MCF 10A (cell line): ENCODE measurements around the gene PFN4. TPM values are rescaled to one million over a fixed set of nuclear protein-coding genes. Genes with fewer than 3 reads are reported as not detected.
"Not testable (repeated sequence)": the region's sequence is repeated elsewhere in the genome, so short reads cannot be mapped to it uniquely, and the experiment has no call there.

Experiments
- BruUV-seq: library from RNA; stranded (reverse); fragments of 400-500 nt; replicated peaks from 2 replicates; lab custom pipeline; 2021; lab: Mats Ljungman, UMichigan
- CTCF ChIA-PET: fragments of 300-600 bp; sonication (Branson Sonifier 250); formaldehyde crosslinking; extraction: SDS; loops from one replicate; lab custom pipeline; 2021; ENCODE audit warnings: antibody characterized with exemption, inconsistent platforms; lab: Yijun Ruan, JAX
- POLR2A ChIA-PET: fragments of 300-600, 350-650 bp; sonication (Branson Sonifier 250); formaldehyde crosslinking; extraction: SDS; loops from one replicate; lab custom pipeline; 2020; ENCODE audit warnings: antibody characterized with exemption, inconsistent platforms; lab: Yijun Ruan, JAX
- DNase-seq: peaks from one replicate; pipeline ENCODE4 v3.0.0-alpha.2; 2018; ENCODE audit not compliant: unreplicated experiment
- H3K27ac Mint-ChIP-seq: one replicate; pipeline ENCODE4 v1.8.0; 2022; ENCODE audit warnings: mild to moderate bottlenecking, low read depth, mixed read lengths; ENCODE audit not compliant: unreplicated experiment
- H3K27me3 Mint-ChIP-seq: one replicate; pipeline ENCODE4 v1.8.0; 2022; ENCODE audit warnings: mixed read lengths; ENCODE audit not compliant: insufficient read depth, unreplicated experiment
- H3K36me3 Mint-ChIP-seq: one replicate; pipeline ENCODE4 v1.8.0; 2022; ENCODE audit warnings: mild to moderate bottlenecking, moderate library complexity, mixed read lengths; ENCODE audit not compliant: insufficient read depth, unreplicated experiment
- H3K4me1 Mint-ChIP-seq: one replicate; pipeline ENCODE4 v1.8.0; 2022; ENCODE audit warnings: mixed read lengths; ENCODE audit not compliant: insufficient read depth, unreplicated experiment
- H3K4me3 Mint-ChIP-seq: one replicate; pipeline ENCODE4 v1.8.0; 2022; ENCODE audit warnings: mild to moderate bottlenecking, moderate library complexity, mixed read lengths; ENCODE audit not compliant: unreplicated experiment
- H3K9me3 Mint-ChIP-seq: one replicate; pipeline ENCODE4 v1.8.0; 2022; ENCODE audit warnings: mixed read lengths; ENCODE audit not compliant: unreplicated experiment
- intact Hi-C: fragments of 100-400 bp; cut with micrococcal nuclease; formaldehyde crosslinking; loops from 2 replicates; pipeline ENCODE4 v1.14.1; 2022
- total RNA-seq: library from RNA; stranded (reverse); gene quantifications from 2 replicates; pipeline ENCODE4 v1.2.3, GENCODE V29; 2022
- TF ChIP-seq, protein P1 (sequence below): fragments of 200-600 bp; IDR thresholded peaks from one replicate; pipeline ENCODE4 v1.8.0; 2022; ENCODE audit warnings: antibody characterized with exemption, mild to moderate bottlenecking; ENCODE audit not compliant: unreplicated experiment

PFN4 gene
- total RNA-seq, 1 experiment from 2014 or later: 1.8 TPM

DNA sequence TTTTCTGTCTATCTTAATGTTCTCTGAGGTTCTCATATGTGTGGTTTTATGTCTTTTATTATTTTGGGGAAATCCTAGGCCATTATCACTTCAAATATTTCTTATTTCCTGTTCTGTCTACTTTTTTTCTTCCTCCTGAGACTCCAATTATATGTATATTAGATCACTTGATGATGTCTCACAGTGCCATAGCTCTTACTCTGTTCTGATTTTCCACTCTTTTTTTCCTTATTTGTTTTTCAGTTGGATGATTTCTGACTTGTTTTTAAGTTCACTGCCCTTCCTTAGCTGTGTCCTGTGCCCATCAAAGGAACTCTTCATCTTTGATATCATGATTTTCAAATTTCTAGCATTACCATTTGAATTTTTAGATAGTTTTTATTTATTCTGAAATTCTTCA, 24.2 kb upstream of the PFN4 start:
- peaks cover 22% of the 10 kb centered on the region for H3K36me3 Mint-ChIP-seq
- ChIA-PET CTCF (interaction anchor here (0.6 kb wide), 2 partner anchors 32 to 213 kb away, joined by 3 read pairs; partner anchors contain the start of gene ITSN2), POLR2A (interaction anchor here (0.6 to 0.7 kb wide), 2 partner anchors 18 to 167 kb away, joined by 3 to 4 read pairs; no protein-coding TSS in a partner anchor)
- no peaks in the 10 kb centered on the region for H3K4me1 Mint-ChIP-seq
- intact Hi-C loops: no loop called here
- peaks cover 21% of the 10 kb centered on the region for H3K9me3 Mint-ChIP-seq
- no peak overlapping the region for H3K27ac Mint-ChIP-seq
- no peak overlapping the region for H3K4me3 Mint-ChIP-seq
- no peaks in the 10 kb centered on the region for H3K27me3 Mint-ChIP-seq
- no TSS peak for BruUV-seq
- no peak for DNase-seq
- TF ChIP-seq, protein P1, sequence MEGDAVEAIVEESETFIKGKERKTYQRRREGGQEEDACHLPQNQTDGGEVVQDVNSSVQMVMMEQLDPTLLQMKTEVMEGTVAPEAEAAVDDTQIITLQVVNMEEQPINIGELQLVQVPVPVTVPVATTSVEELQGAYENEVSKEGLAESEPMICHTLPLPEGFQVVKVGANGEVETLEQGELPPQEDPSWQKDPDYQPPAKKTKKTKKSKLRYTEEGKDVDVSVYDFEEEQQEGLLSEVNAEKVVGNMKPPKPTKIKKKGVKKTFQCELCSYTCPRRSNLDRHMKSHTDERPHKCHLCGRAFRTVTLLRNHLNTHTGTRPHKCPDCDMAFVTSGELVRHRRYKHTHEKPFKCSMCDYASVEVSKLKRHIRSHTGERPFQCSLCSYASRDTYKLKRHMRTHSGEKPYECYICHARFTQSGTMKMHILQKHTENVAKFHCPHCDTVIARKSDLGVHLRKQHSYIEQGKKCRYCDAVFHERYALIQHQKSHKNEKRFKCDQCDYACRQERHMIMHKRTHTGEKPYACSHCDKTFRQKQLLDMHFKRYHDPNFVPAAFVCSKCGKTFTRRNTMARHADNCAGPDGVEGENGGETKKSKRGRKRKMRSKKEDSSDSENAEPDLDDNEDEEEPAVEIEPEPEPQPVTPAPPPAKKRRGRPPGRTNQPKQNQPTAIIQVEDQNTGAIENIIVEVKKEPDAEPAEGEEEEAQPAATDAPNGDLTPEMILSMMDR: no peak

DNA sequence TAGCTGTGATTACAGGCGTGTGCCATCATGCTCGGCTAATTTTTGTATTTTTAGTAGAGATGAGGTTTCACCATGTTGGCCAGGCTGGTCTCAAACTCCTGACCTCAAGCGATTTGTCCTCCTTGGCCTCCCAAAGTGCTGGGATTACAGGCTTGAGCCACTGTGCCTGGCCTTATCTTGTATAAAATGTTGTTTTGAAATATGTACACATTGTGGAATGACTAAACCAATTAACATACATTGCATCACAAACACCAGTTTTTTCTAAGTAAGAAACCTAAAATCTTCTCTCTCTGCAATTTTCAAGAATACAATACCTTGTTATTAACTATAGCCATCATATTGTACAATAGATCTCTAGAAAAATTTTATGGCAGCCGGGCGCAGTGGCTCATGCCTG, 17.2 kb upstream of the PFN4 start:
- H3K36me3 Mint-ChIP-seq: peaks cover 13% of the 10 kb centered on the region
- H3K4me1 Mint-ChIP-seq, H3K27ac Mint-ChIP-seq, H3K4me3 Mint-ChIP-seq, intact Hi-C loops, H3K27me3 Mint-ChIP-seq, H3K9me3 Mint-ChIP-seq, DNase-seq, BruUV-seq: not testable (repeated sequence)
- ChIA-PET POLR2A (interaction anchor here (0.7 kb wide), 1 partner anchor 536 kb away, joined by 3 read pairs; no protein-coding TSS in a partner anchor), CTCF (interaction anchor here (0.7 kb wide), 1 partner anchor 835 kb away, joined by 4 read pairs; no protein-coding TSS in a partner anchor)

DNA sequence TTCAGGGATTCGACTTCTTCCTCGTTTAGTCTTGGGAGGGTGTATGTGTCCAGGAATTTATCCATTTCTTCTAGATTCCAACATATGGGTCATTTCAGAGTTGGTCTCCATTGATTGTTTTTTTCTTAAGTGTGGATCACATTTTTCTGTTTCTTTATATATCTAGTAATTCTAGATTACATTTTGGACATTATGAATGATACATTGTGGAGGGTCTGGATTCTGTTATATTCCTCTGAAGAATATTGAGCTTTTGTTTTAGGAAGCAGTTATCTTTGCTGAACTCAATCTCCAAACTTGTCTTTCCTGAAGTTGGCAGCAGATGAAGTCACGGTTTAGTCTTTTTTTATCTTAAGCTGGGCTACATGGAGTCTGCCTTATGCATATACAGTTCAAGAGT, 9.4 kb upstream of the PFN4 start:
- DNase-seq: no peak
- intact Hi-C loops: no loop called here
- Mint-ChIP-seq H3K9me3 (no peaks in the 10 kb centered on the region), H3K27ac (no peak overlapping the region), H3K27me3 (no peaks in the 10 kb centered on the region), H3K36me3 (peaks cover 7% of the 10 kb centered on the region), H3K4me3 (no peak overlapping the region), H3K4me1 (no peaks in the 10 kb centered on the region)
- TF ChIP-seq, protein P1: no peak
- CTCF ChIA-PET: interaction anchor here (0.8 kb wide), 1 partner anchor 58 kb away, joined by 6 read pairs; no protein-coding TSS in a partner anchor
- POLR2A ChIA-PET: no interaction called here
- no TSS peak for BruUV-seq

- ChIA-PET POLR2A (interaction anchor here (5.4 kb wide), 1 partner anchor 42 kb away, joined by 57 read pairs; the partner anchor contains the start of gene TP53I3), CTCF (interaction anchor here (0.6 kb wide), 1 partner anchor 410 kb away, joined by 4 read pairs; no protein-coding TSS in a partner anchor)
- Mint-ChIP-seq H3K27me3 (no peaks in the 10 kb centered on the region), H3K9me3 (no peaks in the 10 kb centered on the region), H3K27ac (no peak overlapping the region), H3K4me1 (peaks cover 16% of the 10 kb centered on the region), H3K4me3 (no peak overlapping the region), H3K36me3 (peaks cover 7% of the 10 kb centered on the region)
- DNase-seq: no peak
- BruUV-seq: no TSS peak
- TF ChIP-seq, protein P1: no peak
- intact Hi-C loops: no loop called here
These were observed 2.8 kb upstream of the PFN4 start for GRCh38 chr2:24125956-24126355.
